ENCODE results near the gene BIRC3.
A peak's percentile ranks its signal among the peaks of the same experiment; 100 is the strongest.

GRCh38 chr11:102279641-102280170, 37.6 kb upstream of the BIRC3 start:
- TF ChIP-seq CTCF (conservative IDR thresholded peaks at IDR 0.05; ENCODE audit: low read depth, low read length), result 0 out of 2 replicates have a peak, but pooled peaks have one; percentile 21
- TF ChIP-seq EZH2 (IDR thresholded peaks at IDR 0.05; ENCODE audit: borderline replicate concordance, low read depth, low read length, poor library complexity, severe bottlenecking), result no peak
